SU-DHL-6 (cell line): ENCODE results near the gene ITGB1.

Experiments
- EZH2phosphoT487 ChIP-seq: fragments of 200-600 bp; sonication (generic), shearing (Covaris generic); conservative IDR thresholded peaks from 2 replicates; pipeline ENCODE4 v1.6.1; 2018; ENCODE audit warnings: mild to moderate bottlenecking, antibody characterized with exemption, low read length, moderate library complexity, mixed read lengths
- TF ChIP-seq, protein P1 (sequence below): fragments of 200-600 bp; sonication (generic); IDR thresholded peaks from one replicate; pipeline ENCODE4 v1.5.1; 2017; ENCODE audit warnings: antibody characterized with exemption, mild to moderate bottlenecking, low read length, moderate library complexity; ENCODE audit not compliant: insufficient read depth, poor library complexity, severe bottlenecking

DNA sequence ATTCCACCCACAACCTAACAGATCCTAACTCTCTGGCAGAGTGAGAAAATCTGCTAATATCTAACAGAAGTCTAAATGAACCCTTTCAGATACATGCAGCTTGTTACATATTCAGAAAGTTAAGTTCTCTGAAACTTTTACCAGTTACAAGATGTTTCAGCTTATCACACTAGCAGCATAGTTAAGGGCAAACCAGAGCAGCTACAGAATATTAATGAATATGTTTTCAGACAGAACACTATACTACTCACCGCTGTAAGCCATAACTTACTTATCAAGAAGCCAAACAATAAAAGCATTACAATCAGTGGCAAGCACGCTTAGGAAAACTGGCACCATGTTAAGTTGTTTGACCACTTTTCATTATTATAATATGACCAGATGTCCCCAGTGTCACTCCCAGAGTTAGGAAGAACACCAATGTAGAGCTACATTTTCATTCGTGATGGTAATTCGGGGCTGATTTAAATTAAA, 2.7 kb downstream of the ITGB1 start:
- TF ChIP-seq, protein P1, sequence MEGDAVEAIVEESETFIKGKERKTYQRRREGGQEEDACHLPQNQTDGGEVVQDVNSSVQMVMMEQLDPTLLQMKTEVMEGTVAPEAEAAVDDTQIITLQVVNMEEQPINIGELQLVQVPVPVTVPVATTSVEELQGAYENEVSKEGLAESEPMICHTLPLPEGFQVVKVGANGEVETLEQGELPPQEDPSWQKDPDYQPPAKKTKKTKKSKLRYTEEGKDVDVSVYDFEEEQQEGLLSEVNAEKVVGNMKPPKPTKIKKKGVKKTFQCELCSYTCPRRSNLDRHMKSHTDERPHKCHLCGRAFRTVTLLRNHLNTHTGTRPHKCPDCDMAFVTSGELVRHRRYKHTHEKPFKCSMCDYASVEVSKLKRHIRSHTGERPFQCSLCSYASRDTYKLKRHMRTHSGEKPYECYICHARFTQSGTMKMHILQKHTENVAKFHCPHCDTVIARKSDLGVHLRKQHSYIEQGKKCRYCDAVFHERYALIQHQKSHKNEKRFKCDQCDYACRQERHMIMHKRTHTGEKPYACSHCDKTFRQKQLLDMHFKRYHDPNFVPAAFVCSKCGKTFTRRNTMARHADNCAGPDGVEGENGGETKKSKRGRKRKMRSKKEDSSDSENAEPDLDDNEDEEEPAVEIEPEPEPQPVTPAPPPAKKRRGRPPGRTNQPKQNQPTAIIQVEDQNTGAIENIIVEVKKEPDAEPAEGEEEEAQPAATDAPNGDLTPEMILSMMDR, result no peak
- no peak for TF ChIP-seq EZH2phosphoT487
